Ramos (cell line): Measurements from ENCODE around the gene ELAC2.
"Not testable (repeated sequence)": the region's sequence is repeated elsewhere in the genome, so short reads cannot be mapped to it uniquely, and the experiment has no call there.

Experiments
- in situ Hi-C: fragments of 300-500 bp; cut with MboI; formaldehyde crosslinking; loops from one replicate; pipeline ENCODE4 v1.14.3; 2022; ENCODE audit warnings: low sequenced_read_pairs; ENCODE audit not compliant: unreplicated experiment

The ELAC2 gene

GRCh38 chr17:12992676-12993075, 25.2 kb downstream of the ELAC2 start:
- in situ Hi-C loops, result no loop called here

GRCh38 chr17:12990926-12991325, 26.9 kb downstream of the ELAC2 start:
- in situ Hi-C loops, result no loop called here

- in situ Hi-C loops, result no loop called here
Measured at GRCh38 chr17:12990041-12990808, 27.6 kb downstream of the ELAC2 start.

- in situ Hi-C loops, result no loop called here
Measured at GRCh38 chr17:12987120-12987519, 30.7 kb downstream of the ELAC2 start.

- in situ Hi-C loops, result no loop called here
Measured at GRCh38 chr17:12985431-12986293, 32.2 kb downstream of the ELAC2 start.

- in situ Hi-C loops, result no loop called here
Measured at GRCh38 chr17:12983991-12984884, 33.6 kb downstream of the ELAC2 start.

- in situ Hi-C loops, result no loop called here
Measured at GRCh38 chr17:12982224-12982623, 35.6 kb downstream of the ELAC2 start.

GRCh38 chr17:12979826-12980500, 37.9 kb downstream of the ELAC2 start:
- in situ Hi-C loops, result no loop called here

GRCh38 chr17:12979246-12979645, 38.6 kb downstream of the ELAC2 start:
- in situ Hi-C loops, result no loop called here

GRCh38 chr17:12978787-12979186, 39.0 kb downstream of the ELAC2 start:
- in situ Hi-C loops, result not testable (repeated sequence)

GRCh38 chr17:12977008-12977751, 40.6 kb downstream of the ELAC2 start:
- in situ Hi-C loops, result no loop called here

- in situ Hi-C loops, result no loop called here
Measured at GRCh38 chr17:12974005-12974531, 43.8 kb downstream of the ELAC2 start.

GRCh38 chr17:12973496-12974004, 44.3 kb downstream of the ELAC2 start:
- in situ Hi-C loops, result no loop called here

GRCh38 chr17:12967962-12968361, 49.9 kb downstream of the ELAC2 start:
- in situ Hi-C loops, result no loop called here

- in situ Hi-C loops, result no loop called here
Measured at GRCh38 chr17:12966413-12966812, 51.4 kb downstream of the ELAC2 start.

- in situ Hi-C loops, result no loop called here
Measured at GRCh38 chr17:12965988-12966387, 51.8 kb downstream of the ELAC2 start.

- in situ Hi-C loops, result no loop called here
Measured at GRCh38 chr17:12964840-12965239, 53.0 kb downstream of the ELAC2 start.

- in situ Hi-C loops, result no loop called here
Measured at GRCh38 chr17:12964162-12964561, 53.7 kb downstream of the ELAC2 start.

GRCh38 chr17:12963505-12963904, 54.3 kb downstream of the ELAC2 start:
- in situ Hi-C loops, result no loop called here
